Esophagus muscularis mucosa (tissue), 4 donors: ENCODE measurements around the gene SCTR.

Experiments
- EP300 ChIP-seq: sonication (generic); formaldehyde crosslinking; IDR thresholded peaks from one replicate; pipeline ENCODE4 v1.6.1; 2017; ENCODE audit warnings: antibody characterized with exemption
- POLR2A ChIP-seq: fragments of 450-650 bp; IDR thresholded peaks from one replicate; pipeline ENCODE4 v1.6.1; 2017; ENCODE audit warnings: antibody characterized with exemption, moderate library complexity, mild to moderate bottlenecking, low read depth
- POLR2AphosphoS5 ChIP-seq, 2 donors: sonication (generic); formaldehyde crosslinking; IDR thresholded peaks; one replicate each; pipeline ENCODE4 v1.6.1; 2017; ENCODE audit warnings: antibody characterized with exemption in 2 of 2
- TF ChIP-seq, protein P1 (sequence below), 3 experiments: fragments of 200-600 bp in 2 of 3; fragments of 450-650 bp in 1 of 3; sonication (generic) in 2 of 3; IDR thresholded peaks; one replicate each; pipeline ENCODE4 v1.5.1; 2017 to 2019; ENCODE audit warnings: antibody characterized with exemption in 3 of 3, mild to moderate bottlenecking in 2 of 3, moderate library complexity in 1 of 3

DNA sequence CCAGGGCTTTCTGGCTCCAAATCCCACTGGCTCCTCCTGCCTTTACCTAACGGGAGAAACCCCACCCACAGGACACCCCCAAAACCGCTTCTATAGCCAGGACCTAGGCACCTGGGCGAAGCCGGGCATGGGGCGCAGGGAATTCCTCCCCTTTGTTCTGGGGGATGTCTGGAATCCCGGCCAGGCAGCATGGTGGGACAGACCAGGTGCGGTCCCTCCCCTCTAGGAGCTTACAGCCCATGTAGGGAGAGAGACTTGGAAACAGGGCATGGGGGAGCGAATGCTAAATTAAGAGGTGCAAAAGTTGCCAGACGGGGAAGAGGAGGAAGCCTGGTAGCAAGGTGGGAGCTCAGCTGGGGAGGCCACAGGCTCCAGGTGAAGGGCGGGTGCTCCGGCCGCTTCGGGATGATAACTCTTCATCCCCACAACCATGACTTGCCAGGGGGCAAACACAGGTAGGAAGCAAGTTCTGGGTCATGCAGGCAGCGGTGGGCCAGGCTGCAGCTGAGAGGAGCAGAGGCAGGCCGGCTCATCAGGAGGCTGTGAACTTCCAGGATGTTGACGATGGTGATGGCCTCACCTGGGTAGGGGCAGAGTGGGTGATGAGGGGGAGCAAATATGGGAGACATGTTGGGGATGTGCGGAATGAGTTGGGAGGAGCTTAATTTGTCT is 91.3 kb downstream of the SCTR start:
- TF ChIP-seq, protein P1, sequence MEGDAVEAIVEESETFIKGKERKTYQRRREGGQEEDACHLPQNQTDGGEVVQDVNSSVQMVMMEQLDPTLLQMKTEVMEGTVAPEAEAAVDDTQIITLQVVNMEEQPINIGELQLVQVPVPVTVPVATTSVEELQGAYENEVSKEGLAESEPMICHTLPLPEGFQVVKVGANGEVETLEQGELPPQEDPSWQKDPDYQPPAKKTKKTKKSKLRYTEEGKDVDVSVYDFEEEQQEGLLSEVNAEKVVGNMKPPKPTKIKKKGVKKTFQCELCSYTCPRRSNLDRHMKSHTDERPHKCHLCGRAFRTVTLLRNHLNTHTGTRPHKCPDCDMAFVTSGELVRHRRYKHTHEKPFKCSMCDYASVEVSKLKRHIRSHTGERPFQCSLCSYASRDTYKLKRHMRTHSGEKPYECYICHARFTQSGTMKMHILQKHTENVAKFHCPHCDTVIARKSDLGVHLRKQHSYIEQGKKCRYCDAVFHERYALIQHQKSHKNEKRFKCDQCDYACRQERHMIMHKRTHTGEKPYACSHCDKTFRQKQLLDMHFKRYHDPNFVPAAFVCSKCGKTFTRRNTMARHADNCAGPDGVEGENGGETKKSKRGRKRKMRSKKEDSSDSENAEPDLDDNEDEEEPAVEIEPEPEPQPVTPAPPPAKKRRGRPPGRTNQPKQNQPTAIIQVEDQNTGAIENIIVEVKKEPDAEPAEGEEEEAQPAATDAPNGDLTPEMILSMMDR (IDR thresholded peaks at IDR 0.05): no peak
- TF ChIP-seq POLR2AphosphoS5 (IDR thresholded peaks at IDR 0.05) (no peak), EP300 (no peak), POLR2A (no peak)
